Inferior parietal cortex (tissue), 1 donor: ENCODE results near the gene VAMP8.
"Not testable (repeated sequence)": the region's sequence is repeated elsewhere in the genome, so short reads cannot be mapped to it uniquely, and the experiment has no call there.

Experiments
- DNase-seq: peaks from one replicate; pipeline ENCODE4 v3.0.0-alpha.2; 2016; ENCODE audit errors: extremely low spot score

Gene VAMP8

GRCh38 chr2:85547089-85547858 is 30.1 kb upstream of the VAMP8 start:
- no peak for DNase-seq

DNA sequence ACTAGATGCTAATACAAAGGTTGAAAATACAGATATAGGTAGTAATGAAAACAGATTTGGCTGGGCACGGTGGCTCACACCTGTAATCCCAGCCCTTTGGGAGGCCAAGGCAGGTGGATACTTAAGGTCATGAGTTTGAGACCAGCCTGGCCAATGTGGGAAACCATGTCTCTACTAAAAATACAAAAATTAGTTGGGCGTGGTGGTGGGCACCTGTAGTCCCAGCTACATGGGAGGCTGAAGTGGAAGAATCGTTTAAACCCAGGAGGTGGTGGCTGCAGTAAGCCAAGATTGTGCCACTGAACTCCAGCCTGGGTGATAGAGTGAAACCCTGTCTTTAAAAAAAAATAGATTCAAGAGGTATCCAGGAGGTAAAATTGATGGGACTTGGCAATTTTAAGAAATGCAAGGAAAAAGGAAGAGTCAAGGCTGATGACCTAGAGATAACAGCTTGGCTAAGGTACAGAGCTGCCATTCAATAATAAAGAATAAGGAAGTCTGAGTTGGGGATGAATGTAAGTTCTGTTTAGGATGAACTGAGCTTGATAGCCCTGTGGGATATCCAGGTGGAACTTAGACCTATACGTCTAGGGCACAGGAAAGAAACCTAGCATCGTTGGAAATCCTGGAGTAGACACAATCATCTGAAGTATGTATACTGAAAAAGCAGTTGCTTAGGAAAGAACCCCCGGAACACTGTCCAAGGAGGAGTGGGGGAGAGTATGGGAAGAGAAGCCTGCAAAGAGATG is 29.4 kb upstream of the VAMP8 start:
- no peak for DNase-seq

- no peak for DNase-seq
Observed at GRCh38 chr2:85548608-85548900, 28.8 kb upstream of the VAMP8 start.

DNA sequence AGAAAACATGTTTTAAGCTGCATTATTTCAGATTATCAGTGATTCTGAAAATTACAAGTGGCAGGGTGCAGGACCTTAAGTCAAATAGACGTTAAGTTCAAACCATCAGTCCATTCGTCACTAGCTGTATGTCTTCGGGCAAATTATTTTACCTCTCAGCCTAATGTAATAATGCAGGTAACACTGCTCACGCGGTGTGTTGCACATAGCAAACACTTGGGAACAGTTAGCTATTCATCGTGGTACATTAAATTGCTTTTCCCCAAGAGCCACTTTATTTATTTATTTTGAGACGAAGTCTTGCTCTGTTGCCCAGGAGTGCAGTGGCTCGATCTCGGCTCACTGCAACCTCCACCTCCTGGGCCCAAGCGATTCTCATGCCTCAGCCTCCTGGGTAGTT is 28.3 kb upstream of the VAMP8 start:
- no peak for DNase-seq

GRCh38 chr2:85549826-85550225 is 27.6 kb upstream of the VAMP8 start:
- no peak for DNase-seq

DNA sequence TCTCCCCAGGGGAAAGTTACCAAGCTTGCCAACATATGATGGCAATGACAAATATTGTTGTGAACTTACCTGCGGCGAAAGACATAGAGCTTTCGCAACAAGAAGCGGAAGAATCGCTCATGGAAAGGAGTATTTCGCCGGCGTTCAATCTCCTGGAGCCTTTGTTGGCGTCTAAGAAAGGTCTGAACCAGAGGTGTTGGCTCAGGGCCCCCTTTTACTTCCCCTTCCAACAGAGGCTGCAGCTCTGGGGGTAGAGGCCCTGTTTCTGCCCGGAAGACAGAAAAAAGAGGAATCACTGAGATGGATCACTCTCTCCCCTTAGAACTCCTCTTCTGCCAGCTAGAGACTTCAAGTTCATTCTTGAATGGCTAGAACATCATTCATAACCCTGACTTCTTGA is 26.9 kb upstream of the VAMP8 start:
- DNase-seq: no peak

- peak; percentile 92 for DNase-seq
Observed at GRCh38 chr2:85551698-85552678, 25.4 kb upstream of the VAMP8 start.

GRCh38 chr2:85553184-85553583 is 24.2 kb upstream of the VAMP8 start:
- DNase-seq: no peak

DNA sequence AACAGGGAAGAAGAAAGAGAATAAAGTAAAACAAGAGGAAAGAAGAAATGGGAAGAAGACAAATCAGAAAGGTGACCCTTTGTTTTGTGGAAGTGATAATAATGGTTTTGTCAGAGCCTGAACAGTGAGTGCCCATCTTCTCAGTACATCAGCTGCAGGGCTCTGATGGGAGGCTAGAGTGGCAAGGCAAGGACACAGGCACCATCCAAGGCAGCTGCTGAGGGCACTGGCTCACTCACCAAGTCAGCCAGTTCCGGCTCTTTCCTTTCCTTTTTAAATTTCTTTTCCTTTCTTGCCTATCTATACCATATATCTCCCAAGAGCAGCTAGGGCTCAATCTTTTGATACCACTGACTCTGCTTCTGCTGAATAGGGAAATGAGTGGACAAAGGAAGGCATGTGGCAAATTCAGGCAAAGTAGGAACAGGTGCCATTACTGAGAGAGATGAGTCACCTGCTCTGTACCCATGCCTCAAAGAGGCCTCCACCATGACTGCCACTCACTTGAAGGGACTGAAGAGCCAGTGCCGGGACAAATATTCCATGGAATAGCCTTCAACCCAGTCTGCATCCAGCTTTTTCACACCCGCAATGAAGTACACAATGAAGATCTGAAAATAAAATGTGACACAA is 22.3 kb upstream of the VAMP8 start:
- no peak for DNase-seq

GRCh38 chr2:85557130-85557529 is 20.3 kb upstream of the VAMP8 start:
- no peak for DNase-seq

- no peak for DNase-seq
Observed at GRCh38 chr2:85558160-85558559, 19.2 kb upstream of the VAMP8 start.

GRCh38 chr2:85560403-85560726 is 17.0 kb upstream of the VAMP8 start:
- DNase-seq: not testable (repeated sequence)

DNA sequence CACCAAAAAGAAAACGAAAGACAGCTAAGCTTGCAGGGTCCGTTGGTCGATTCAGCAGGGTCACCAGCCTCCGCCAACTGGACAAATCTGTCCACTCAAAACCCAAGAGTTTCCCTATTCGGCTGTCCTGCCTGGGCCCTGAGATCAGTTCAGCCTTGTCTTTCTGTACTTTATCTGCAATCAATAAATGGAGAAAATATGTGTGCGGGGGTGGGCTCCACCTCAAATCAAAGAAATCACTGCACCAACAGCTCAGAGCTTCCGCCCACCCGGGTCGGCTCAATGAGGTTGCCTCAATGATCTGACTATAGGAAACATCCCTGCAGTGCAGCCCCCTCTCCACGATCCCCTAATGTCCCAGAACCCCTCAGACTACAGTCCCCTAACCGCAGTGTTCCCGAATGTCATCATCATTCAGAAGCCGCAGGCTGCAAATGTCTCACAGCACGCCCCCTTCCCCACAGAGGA is 16.5 kb upstream of the VAMP8 start:
- no peak for DNase-seq

DNA sequence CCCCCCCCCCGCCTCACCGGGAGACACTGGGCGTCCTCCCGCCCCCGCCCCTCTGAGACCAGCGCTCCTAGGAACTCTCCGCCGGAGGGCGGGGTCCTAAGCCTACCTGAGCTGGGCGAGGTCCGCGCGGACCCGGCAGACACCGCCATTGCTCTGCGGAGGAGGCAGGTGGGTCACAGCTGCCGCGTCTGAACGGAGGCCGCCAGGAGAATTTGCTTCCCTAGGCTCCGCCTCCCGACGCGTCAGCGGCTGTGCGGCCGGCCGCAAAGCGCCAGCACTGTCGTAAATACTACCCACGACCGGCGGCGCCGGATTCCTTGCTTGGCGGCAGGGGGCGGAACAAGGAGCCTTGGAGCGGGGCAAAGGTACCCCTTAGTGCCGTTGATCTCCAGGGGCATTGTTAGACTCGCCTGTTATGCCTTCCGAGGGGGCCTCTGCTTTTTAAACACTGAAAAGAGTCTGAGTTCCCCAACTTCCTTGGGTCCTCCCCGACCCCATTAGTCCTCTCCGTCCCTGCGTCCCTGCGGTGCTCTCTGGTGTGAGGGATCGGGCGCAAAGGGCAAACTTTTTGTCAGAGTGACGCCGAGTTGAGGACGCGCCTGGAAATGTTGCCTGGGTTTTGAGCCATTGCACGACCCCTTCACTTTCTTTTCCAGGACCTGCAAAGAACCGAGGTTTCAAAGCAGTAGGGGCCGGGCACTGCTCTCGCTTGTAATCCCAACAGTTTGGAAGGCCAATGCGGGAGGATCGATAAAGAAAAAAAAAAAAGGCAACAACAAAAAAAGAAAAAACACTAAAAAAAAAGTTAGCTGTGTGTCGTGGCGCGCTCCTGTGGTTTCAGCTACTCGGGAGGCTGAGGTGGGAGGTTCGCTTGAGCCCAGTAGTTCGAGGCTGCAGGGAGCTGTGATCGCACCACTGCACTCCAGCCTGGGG is 15.8 kb upstream of the VAMP8 start, which contains the start of gene GGCX:
Gene GGCX (minus strand): TSS at position 214 of the 933 bp plus-strand sequence. CDS start 65 bp downstream, at position 149.
- peak; percentile 95 for DNase-seq

DNA sequence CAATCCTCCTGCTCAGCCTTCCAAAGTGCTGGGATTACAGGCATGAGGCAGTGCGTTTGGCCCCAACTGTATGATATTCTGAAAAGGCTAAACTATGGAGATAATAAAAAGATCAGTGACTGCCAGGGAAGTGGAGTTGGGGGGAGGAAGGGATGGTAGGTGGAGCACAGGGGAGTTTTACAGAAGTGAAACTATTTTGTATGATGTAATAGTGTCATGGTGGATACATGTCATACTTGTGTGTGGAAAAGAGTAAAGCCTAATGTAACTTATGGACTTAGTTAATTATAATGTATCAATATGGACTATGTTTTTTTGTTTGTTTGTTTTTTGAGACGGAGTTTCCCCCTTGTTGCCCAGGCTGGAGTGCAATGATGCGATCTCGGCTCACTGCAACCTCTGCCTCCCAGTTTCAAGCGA is 13.2 kb upstream of the VAMP8 start:
- DNase-seq: no peak

DNA sequence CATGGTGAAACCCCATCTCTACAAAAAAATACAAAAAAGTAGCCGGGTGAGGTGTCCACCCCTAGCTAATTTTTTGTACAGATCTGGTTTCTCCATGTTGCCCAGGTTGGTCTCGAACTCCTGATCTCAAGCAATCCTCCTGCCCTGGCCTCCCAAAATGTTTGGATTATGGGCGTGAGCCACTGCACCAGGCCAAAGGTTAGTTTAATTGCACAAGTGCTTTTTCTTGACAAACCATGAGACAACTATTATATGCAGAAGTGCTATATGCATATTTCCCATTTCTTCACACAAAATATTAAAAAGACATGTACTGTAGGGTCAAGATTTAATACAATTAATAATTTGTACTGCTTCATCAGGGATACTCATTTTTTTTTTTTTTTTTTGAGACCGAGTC is 11.1 kb upstream of the VAMP8 start:
- no peak for DNase-seq

DNA sequence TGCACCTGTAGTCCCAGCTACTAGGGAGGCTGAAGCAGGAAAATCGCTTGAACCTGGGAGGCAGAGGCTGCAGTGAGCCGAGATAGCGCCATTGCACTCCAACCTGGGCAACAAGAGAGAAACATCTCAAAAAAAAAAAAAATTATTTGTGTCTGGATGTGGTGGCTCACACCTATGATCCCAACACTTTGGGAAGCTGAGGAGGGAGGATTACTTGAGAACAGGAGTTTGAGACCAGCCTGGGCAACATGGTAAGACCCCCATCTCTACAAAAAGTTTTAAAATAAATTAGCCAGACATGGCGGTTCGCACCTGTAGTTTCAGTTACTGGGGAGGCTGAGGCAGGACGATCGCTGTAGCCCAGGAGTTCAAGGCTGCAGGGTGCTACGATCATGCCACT is 1.6 kb upstream of the VAMP8 start:
- DNase-seq: no peak

DNA sequence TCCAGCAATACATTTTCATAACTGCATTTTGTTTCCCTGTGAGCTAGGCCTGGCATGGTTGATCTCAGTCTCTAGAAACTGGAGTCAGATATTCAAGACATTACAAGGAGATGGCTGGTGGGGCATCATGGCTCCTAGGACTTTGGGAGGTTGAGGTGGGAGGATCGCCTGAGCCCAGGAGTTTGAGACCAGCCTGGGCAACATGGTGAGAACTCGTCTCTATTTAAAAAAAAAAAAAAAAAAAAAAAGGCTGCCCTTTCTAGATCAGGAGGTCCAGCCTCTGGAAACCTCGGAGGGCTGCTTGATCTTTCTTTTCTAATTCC is 362 bp upstream of the VAMP8 start:
- DNase-seq: no peak

DNA sequence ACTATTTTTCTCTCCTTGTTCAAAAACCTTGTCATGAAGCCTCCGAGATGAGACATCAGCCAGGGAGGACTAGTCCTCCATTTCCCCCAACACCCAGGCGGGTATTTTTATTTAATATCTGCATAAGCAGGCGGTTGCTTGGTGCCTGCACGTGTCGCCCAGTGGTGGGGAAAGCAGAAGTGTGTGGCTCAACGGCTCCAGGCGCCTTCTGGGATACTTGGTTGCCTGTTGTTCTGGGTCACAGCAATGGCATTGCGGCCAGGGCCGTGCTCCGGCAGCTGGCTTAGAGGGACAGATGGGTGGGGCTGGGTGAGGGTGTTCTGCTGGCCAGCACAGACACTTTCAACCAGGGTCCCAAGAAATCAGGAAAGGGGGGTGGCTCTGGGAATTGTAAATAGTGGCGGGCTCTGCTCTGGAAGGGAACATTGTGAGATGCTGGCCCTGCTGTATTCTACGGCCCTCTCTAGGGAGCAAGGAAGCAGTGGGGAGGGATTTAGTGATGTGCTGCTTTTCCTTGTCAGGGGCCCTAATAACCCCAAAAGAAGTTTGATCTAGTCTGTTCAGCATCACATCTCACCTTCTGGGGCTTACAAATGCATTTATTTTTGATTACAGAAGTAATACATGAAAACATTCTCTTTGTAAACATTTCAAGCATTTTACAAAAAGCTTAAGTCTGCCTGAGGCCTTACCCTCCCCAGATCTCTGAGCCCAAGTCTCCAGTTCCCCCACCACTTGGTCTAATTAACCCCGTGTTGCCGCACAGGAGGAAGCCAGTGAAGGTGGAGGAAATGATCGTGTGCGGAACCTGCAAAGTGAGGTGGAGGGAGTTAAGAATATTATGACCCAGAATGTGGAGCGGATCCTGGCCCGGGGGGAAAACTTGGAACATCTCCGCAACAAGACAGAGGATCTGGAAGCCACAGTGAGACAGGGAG is 1.1 kb downstream of the VAMP8 start:
- DNase-seq: no peak
